Endothelial cell of umbilical vein (primary cell): Measurements from ENCODE around the gene NDUFAF8. TPM values are rescaled to one million over a fixed set of nuclear protein-coding genes. Genes with fewer than 3 reads are reported as not detected.

Experiments used
- BruUV-seq: library from RNA; stranded (reverse); fragments of 400-500 nt; replicated peaks from 2 replicates; lab custom pipeline; 2021; lab: Mats Ljungman, UMichigan
- CTCF ChIA-PET: fragments of 300-600, 350-600 bp; sonication (Branson Sonifier 250); formaldehyde crosslinking; loops from one replicate; lab custom pipeline; 2021; ENCODE audit warnings: antibody characterized with exemption, inconsistent platforms; lab: Charles Lee
- POLR2A ChIA-PET: fragments of 300-600, 350-600 bp; sonication (Branson Sonifier 250); formaldehyde crosslinking; loops from one replicate; lab custom pipeline; 2021; ENCODE audit warnings: antibody characterized with exemption, inconsistent platforms; lab: Charles Lee
- DNase-seq: peaks from one replicate; pipeline ENCODE4 v3.0.0-alpha.2; 2011; ENCODE audit warnings: low read depth, low spot score
- FAIRE-seq: peaks from 2 replicates; lab custom pipeline; 2011; peaks lifted over from hg19 to GRCh38; lab: Jason Lieb, UNC
- H2AFZ ChIP-seq: 2 replicates; pipeline ENCODE4 v1.6.0; 2012; ENCODE audit warnings: low read depth, low read length, control low read depth, inconsistent platforms
- H3K27ac ChIP-seq: 2 replicates; pipeline ENCODE4 v1.5.1; 2011; ENCODE audit warnings: low read depth, mild to moderate bottlenecking, control low read depth, low read length, moderate library complexity; ENCODE audit not compliant: insufficient read depth
- H3K27me3 ChIP-seq, 2 experiments: 2 replicates each; pipeline versions ENCODE4 v1.6.0 to v1.6.1; 2011; ENCODE audit warnings: low read length in 2 of 2, mixed read lengths in 1 of 2; ENCODE audit not compliant: control insufficient read depth in 2 of 2, insufficient read depth in 2 of 2
- H3K36me3 ChIP-seq, 2 experiments: 2 replicates in 1 of 2; 3 replicates in 1 of 2; pipeline ENCODE4 v1.5.1; 2011; ENCODE audit warnings: low read length in 2 of 2, mild to moderate bottlenecking in 1 of 2, moderate library complexity in 1 of 2; ENCODE audit not compliant: control insufficient read depth in 2 of 2, insufficient read depth in 2 of 2; ENCODE audit errors: extremely low read depth in 1 of 2
- H3K4me1 ChIP-seq: 3 replicates; pipeline ENCODE4 v1.5.1; 2011; ENCODE audit warnings: mild to moderate bottlenecking, low read length; ENCODE audit not compliant: control insufficient read depth, insufficient read depth; ENCODE audit errors: extremely low read depth
- H3K4me2 ChIP-seq: 2 replicates; pipeline ENCODE4 v1.6.1; 2011; ENCODE audit warnings: low read length, control low read depth, mixed read lengths; ENCODE audit not compliant: insufficient read depth
- H3K4me3 ChIP-seq, 3 experiments: fragments of 200-600 bp in 1 of 3; sonication (generic), shearing (Covaris generic) in 1 of 3; replicated peaks in 1 of 3; 2 replicates each; pipeline ENCODE4 v1.5.1; 2011 to 2016; ENCODE audit warnings: control low read depth in 3 of 3, low read length in 3 of 3, mild to moderate bottlenecking in 2 of 3, inconsistent platforms in 1 of 3, low read depth in 1 of 3, moderate library complexity in 1 of 3; ENCODE audit not compliant: insufficient read depth in 1 of 3
- H3K79me2 ChIP-seq: 2 replicates; pipeline ENCODE4 v1.6.0; 2012; ENCODE audit warnings: low read length, inconsistent platforms; ENCODE audit not compliant: control insufficient read depth, insufficient read depth
- H3K9ac ChIP-seq: replicated peaks from 2 replicates; pipeline ENCODE3; 2011; ENCODE audit warnings: low read length, control low read depth; ENCODE audit not compliant: insufficient read depth; ENCODE audit errors: extremely low read depth
- H3K9me1 ChIP-seq: replicated peaks from 3 replicates; pipeline ENCODE4 v1.6.0; 2011; ENCODE audit warnings: mild to moderate bottlenecking, low read length; ENCODE audit not compliant: control insufficient read depth, insufficient read depth; ENCODE audit errors: extremely low read depth
- H3K9me3 ChIP-seq: replicated peaks from 2 replicates; pipeline ENCODE4 v1.5.1; 2012; ENCODE audit warnings: low read length, inconsistent platforms; ENCODE audit not compliant: control insufficient read depth, insufficient read depth
- H4K20me1 ChIP-seq: replicated peaks from 2 replicates; pipeline ENCODE3; 2011; ENCODE audit warnings: mild to moderate bottlenecking, low read length; ENCODE audit not compliant: control insufficient read depth, insufficient read depth; ENCODE audit errors: extremely low read depth
- EZH2 ChIP-seq: IDR thresholded peaks from 2 replicates; pipeline ENCODE4 v1.6.1; 2012; ENCODE audit warnings: borderline replicate concordance, low read depth, mild to moderate bottlenecking, moderate library complexity, low read length, inconsistent platforms; ENCODE audit not compliant: severe bottlenecking
- FOS ChIP-seq: IDR thresholded peaks from 2 replicates; pipeline ENCODE4 v1.6.1; 2011; ENCODE audit warnings: mild to moderate bottlenecking, low read length, moderate library complexity, borderline replicate concordance; ENCODE audit not compliant: insufficient read depth
- GATA2 ChIP-seq: IDR thresholded peaks from 2 replicates; pipeline ENCODE4 v1.7.0; 2011; ENCODE audit warnings: low read depth, mild to moderate bottlenecking, moderate library complexity, mixed read lengths, low read length; ENCODE audit not compliant: insufficient read length, insufficient read depth
- JUN ChIP-seq: IDR thresholded peaks from 2 replicates; pipeline ENCODE4 v1.6.1; 2011; ENCODE audit warnings: borderline replicate concordance, low read depth; ENCODE audit not compliant: insufficient read length, insufficient read depth
- MYC ChIP-seq: IDR thresholded peaks from one replicate; pipeline ENCODE4 v1.6.1; 2011; ENCODE audit warnings: mild to moderate bottlenecking, low read depth, low read length
- POLR2A ChIP-seq: IDR thresholded peaks from 2 replicates; pipeline ENCODE4 v1.6.1; 2012; ENCODE audit warnings: low read depth, mild to moderate bottlenecking, control low read depth, low read length
- POLR2AphosphoS5 ChIP-seq: IDR thresholded peaks from 2 replicates; pipeline ENCODE4 v1.6.1; 2012; ENCODE audit warnings: low read depth, mild to moderate bottlenecking, control low read depth, low read length, moderate library complexity; ENCODE audit not compliant: insufficient read depth
- dilution Hi-C: fragments of 300-500 bp; cut with MboI; formaldehyde crosslinking; loops from one replicate; pipeline ENCODE4 v1.15.0; 2019; ENCODE audit warnings: low sequenced_read_pairs; ENCODE audit not compliant: extremely low pct_ligation_motif_present
- intact Hi-C: fragments of 100-400 bp; cut with micrococcal nuclease; formaldehyde crosslinking; loops from one replicate; pipeline ENCODE4 v1.10.0; 2022
- polyA plus RNA-seq, 4 experiments: library from polyadenylated mRNA; depleted of rRNA in 3 of 4; stranded (reverse) in 3 of 4; unstranded in 1 of 4; fragments of >200 nt; gene quantifications; 2 replicates each; pipeline versions ENCODE4 v1.2.1 to v1.2.3, GENCODE V29; 2011 to 2012; ENCODE audit warnings: missing spikeins in 1 of 4
- total RNA-seq: library from RNA; stranded (reverse); gene quantifications from 2 replicates; pipeline ENCODE4 v1.2.3, GENCODE V29; 2021
- TF ChIP-seq, protein P1 (sequence below): IDR thresholded peaks from 2 replicates; pipeline ENCODE4 v1.6.1; 2011; ENCODE audit not compliant: insufficient read depth, insufficient read length
- TF ChIP-seq, protein P2 (sequence below), 2 donors: IDR thresholded peaks; 1 replicate in 1 of 2; 2 replicates in 1 of 2; pipeline ENCODE4 v1.5.1; 2011; ENCODE audit warnings: low read length in 2 of 2, mild to moderate bottlenecking in 2 of 2, moderate library complexity in 2 of 2, control low read depth in 1 of 2, inconsistent platforms in 1 of 2, low read depth in 1 of 2; ENCODE audit not compliant: insufficient read depth in 1 of 2; ENCODE audit errors: extremely low read depth in 1 of 2

Gene NDUFAF8
- total and polyA plus RNA-seq, 2 donors (not counting 3 experiments of a cell fraction or from before 2014, with no cell fraction given): 61.5 to 83.9 TPM

DNA sequence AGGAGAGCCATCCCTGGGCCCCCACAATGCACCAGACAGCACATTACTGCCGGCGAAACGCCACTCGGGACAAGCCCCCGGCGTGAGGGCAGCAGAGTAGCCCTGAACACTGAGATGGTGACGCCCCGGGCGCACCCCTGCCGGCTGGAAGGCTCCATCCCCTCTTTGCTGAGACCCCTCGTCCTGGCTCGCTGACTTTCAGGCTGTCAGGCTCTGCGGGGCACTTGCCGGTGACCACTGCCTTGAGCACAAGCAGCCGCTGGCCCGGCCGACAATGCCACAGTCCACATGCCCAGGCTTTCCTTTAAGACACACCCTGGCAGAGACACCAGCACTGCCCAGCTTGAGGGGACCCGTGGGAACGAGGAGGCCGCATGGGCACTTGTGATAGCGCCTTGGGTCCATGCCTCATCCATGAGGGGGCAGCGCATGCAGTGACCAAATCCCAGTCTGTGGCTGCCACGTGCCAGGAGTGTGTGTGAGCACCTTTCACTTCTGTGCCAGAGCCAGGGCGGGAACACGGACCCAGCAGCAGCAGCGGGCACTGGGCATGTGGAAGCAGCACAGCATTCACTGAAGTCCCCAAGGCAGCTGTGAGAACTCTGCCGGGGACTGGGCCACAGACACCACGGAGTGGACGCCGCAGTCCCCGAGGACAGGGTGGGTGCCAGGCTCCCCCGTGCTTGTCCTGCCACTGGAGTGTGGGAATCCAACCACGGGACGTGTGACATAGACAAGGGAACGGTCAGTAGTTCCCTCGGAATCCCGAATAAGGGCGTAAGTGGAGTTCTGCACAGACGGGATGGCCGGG lies 24.5 kb downstream of the NDUFAF8 start:
- H3K9me3 ChIP-seq: no peaks in the 10 kb centered on the region
- H3K9ac ChIP-seq: no peak overlapping the region
- dilution Hi-C loops: no loop called here
- H3K4me1 ChIP-seq: peaks cover 12% of the 10 kb centered on the region
- no peaks in the 10 kb centered on the region for H3K9me1 ChIP-seq
- no peak for FAIRE-seq
- H3K4me2 ChIP-seq: no peak overlapping the region
- H3K4me3 ChIP-seq: no peak overlapping the region
- H3K27ac ChIP-seq: no peak overlapping the region
- DNase-seq: no peak
- intact Hi-C loops: no loop called here
- POLR2A ChIA-PET: no interaction called here
- no peak overlapping the region for H2AFZ ChIP-seq
- no TSS peak for BruUV-seq
- CTCF ChIA-PET: no interaction called here
- peaks cover 2 to 54% of the 10 kb centered on the region in 2 experiments for H3K36me3 ChIP-seq
- no peaks in the 10 kb centered on the region for H3K27me3 ChIP-seq
- H4K20me1 ChIP-seq: no peaks in the 10 kb centered on the region
- H3K79me2 ChIP-seq: no peaks in the 10 kb centered on the region
- TF ChIP-seq POLR2AphosphoS5 (no peak), POLR2A (no peak), FOS (no peak), GATA2 (no peak), JUN (no peak), MYC (no peak), EZH2 (no peak)
- TF ChIP-seq, protein P1, sequence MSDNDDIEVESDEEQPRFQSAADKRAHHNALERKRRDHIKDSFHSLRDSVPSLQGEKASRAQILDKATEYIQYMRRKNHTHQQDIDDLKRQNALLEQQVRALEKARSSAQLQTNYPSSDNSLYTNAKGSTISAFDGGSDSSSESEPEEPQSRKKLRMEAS: no peak
- TF ChIP-seq, protein P2, sequence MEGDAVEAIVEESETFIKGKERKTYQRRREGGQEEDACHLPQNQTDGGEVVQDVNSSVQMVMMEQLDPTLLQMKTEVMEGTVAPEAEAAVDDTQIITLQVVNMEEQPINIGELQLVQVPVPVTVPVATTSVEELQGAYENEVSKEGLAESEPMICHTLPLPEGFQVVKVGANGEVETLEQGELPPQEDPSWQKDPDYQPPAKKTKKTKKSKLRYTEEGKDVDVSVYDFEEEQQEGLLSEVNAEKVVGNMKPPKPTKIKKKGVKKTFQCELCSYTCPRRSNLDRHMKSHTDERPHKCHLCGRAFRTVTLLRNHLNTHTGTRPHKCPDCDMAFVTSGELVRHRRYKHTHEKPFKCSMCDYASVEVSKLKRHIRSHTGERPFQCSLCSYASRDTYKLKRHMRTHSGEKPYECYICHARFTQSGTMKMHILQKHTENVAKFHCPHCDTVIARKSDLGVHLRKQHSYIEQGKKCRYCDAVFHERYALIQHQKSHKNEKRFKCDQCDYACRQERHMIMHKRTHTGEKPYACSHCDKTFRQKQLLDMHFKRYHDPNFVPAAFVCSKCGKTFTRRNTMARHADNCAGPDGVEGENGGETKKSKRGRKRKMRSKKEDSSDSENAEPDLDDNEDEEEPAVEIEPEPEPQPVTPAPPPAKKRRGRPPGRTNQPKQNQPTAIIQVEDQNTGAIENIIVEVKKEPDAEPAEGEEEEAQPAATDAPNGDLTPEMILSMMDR (IDR thresholded peaks at IDR 0.05; ENCODE audit: extremely low read depth in 1 of 2, insufficient read depth in 1 of 2, low read depth in 1 of 2, low read length in 2 of 2): no peak
